HG03039 (cell line): ENCODE results near the gene LDHA.
"Not testable (repeated sequence)": the region's sequence is repeated elsewhere in the genome, so short reads cannot be mapped to it uniquely, and the experiment has no call there.

Experiments
- ATAC-seq: cut with Tn5 transposase; IDR thresholded peaks from one replicate; pipeline ENCODE4 v1.9.1; 2021; ENCODE audit warnings: mild to moderate bottlenecking, moderate library complexity; ENCODE audit not compliant: unreplicated experiment

LDHA gene

DNA sequence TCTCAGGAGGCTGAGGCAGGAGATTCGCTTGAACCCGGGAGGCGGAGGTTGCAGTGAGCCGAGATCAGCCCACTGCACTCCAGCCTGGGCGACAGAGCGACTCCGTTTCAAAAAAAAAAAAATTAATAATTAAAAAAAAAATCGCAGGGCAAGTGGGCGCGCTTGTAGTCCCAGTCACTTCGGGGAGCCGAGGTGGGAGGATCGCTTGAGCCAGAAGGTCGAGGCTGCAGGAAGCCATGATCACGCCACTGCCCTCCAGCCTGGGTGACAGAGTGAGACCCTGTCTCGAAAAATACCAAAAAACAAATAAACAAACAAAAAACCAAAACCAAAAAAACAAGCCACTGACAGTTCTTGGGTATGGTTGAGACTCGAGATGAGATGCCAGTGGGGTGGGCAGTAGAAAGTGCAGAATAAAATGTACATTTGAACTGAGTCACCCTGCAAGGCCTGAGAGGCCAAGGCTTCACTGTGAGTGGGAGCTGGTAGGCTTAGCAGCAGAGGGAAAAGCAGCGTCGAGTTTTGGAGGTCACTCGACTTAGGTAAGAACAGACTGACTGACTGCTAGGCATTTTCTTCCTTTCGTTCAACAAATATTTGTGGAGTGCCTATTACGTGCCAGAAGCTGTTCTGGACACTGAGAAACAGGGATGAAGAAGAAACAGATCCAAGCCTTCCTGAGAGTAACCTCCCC, 635 bp upstream of the LDHA start:
- no peak for ATAC-seq

- no peak for ATAC-seq
These were observed 768 bp downstream of the LDHA start for GRCh38 chr11:18394928-18395734.

DNA sequence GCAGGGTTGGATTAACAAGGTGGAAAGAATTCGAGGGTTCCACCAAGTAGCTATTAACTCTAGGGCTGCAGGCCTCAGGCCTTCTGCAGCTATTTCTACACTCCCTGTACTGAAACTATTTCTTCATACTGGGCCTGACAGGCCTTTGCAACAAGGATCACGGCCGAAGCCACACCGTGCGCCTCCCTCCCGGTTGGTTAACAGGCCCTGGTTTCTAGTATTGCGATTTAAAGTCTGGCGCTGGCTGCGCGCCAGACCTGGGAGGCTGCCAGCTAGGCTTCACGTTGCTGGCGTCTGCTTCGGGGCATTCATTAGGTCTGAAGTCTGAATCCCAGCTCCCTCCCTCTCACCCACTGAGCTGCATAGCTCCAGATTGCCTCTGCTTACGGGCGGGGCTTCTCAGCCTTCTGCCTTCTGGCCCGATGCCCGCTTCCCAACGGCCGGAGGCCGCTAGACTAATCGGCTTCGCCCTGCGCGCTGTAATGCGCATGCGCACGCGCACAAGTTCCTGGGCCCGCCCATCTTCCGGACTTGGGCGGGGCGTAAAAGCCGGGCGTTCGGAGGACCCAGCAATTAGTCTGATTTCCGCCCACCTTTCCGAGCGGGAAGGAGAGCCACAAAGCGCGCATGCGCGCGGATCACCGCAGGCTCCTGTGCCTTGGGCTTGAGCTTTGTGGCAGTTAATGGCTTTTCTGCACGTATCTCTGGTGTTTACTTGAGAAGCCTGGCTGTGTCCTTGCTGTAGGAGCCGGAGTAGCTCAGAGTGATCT, 1.6 kb downstream of the LDHA start:
- peak; percentile 55 for ATAC-seq

DNA sequence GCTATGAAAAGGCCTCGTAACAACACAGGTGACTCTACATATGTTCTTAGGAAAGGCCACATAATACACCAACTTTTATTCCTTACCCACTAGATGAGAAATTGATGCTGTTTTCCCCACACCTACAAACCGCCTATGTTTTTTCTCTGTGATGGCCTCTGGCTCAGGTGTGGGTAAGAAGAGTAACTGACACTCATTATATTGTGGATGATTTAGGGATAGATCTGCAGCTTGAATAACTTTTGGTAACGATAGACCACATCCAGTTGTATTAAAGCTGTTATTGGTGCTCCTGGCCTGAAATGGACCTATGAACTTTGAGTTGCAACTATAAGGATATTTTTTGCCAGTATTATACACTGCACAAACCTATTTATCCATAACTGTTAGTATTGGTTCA, 3.6 kb downstream of the LDHA start:
- no peak for ATAC-seq

GRCh38 chr11:18401077-18401476, 6.7 kb downstream of the LDHA start:
- ATAC-seq, result not testable (repeated sequence)

GRCh38 chr11:18404062-18404461, 9.7 kb downstream of the LDHA start:
- no peak for ATAC-seq

GRCh38 chr11:18407400-18407799, 13.0 kb downstream of the LDHA start:
- not testable (repeated sequence) for ATAC-seq

GRCh38 chr11:18408558-18409291, 14.4 kb downstream of the LDHA start:
- no peak for ATAC-seq

GRCh38 chr11:18416459-18416858, 22.1 kb downstream of the LDHA start:
- ATAC-seq, result no peak

GRCh38 chr11:18419040-18419439, 24.7 kb downstream of the LDHA start:
- ATAC-seq, result no peak

- no peak for ATAC-seq
These were observed 25.7 kb downstream of the LDHA start for GRCh38 chr11:18420067-18420466.

- ATAC-seq, result no peak
These were observed 32.9 kb downstream of the LDHA start for GRCh38 chr11:18427240-18427639.

DNA sequence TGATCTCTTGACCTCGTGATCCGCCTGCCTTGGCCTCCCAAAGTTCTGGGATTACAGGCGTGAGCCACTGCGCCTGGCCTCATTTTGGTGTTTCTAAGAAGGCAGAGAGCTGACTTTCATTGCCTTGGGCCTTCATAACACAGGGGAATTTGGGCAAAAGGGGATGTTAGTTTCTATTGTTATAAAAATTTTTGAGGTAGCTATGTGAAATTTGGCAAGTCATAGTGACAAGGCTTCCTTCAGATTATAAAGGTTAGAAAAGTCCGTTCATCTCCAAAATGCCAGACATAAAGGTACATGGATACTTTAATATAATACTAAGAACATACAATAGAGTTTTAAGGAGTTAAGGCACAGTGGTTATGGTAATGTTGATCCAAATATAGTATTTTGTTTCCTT, 35.0 kb downstream of the LDHA start:
- no peak for ATAC-seq

GRCh38 chr11:18438691-18439090, 44.3 kb downstream of the LDHA start:
- no peak for ATAC-seq

GRCh38 chr11:18449251-18449650, 54.9 kb downstream of the LDHA start:
- no peak for ATAC-seq

- no peak for ATAC-seq
These were observed 58.6 kb downstream of the LDHA start for GRCh38 chr11:18452927-18453326.

DNA sequence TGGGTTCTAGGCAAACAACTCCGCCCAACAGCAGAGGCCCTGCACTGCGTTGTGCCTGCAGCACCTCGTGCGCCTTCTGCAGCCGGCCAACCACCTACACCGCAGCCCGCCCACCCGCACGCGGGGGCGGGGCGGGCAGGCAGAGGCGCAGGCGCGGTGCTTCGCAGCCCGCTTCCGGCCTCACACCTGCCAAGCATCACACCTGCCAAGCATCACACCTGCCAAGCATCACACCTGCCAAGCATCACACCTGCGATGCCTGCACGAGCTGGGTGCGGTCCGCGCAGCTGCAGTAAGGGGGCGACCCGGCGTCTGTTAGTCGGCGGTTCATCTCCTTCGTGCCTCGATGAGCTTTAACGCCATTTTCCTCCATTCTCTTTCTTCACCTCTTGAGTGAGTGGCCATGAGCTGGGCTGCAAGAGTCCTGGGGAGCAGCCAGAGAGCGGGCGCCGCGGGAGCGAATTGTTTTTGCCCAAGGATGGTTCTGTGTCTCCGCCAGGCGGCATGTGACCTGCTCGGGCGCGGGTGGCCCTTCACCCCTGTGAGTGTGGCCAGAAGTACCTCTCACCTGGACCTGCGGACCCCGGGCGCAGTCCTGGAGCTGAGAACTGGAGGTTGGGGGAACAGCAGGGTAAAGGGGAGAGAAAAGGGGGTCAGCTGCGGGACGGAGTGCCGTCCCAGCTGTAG, 61.5 kb downstream of the LDHA start, which contains the start of gene LDHAL6A:
LDHAL6A (plus strand) TSS at position 171 of the 687 bp plus-strand sequence. CDS start 825 bp downstream, outside the sequence.
- ATAC-seq, result no peak

DNA sequence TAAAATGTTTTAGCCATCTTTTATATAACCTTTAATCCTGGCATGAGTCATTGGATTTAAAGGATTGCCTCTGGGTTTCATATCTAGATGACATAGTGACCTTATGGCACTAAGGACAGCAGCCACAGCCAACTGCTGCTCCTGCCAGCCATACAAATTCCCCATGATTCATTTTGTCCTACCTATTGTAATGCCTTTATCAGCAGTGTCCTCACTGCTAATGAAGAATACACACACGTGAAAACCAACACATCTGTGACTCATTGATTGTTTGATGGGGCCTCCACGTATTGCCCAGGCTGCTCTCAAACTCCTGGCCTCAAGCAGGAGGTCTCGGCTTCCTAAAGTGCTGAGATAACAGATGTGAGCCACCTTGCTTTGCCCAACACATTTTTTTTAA, 63.1 kb downstream of the LDHA start:
- ATAC-seq, result no peak
